DND-41 (cell line): ENCODE results near the gene CD244.

Experiments
- CTCF ChIP-seq: IDR thresholded peaks from 2 replicates; pipeline ENCODE4 v1.5.1; 2012; ENCODE audit warnings: borderline replicate concordance, low read length, moderate library complexity, mild to moderate bottlenecking; ENCODE audit not compliant: poor library complexity, severe bottlenecking; ENCODE audit errors: extremely low read depth
- EZH2 ChIP-seq: IDR thresholded peaks from 3 replicates; pipeline ENCODE4 v1.6.1; 2012; ENCODE audit warnings: borderline replicate concordance, low read depth, mild to moderate bottlenecking, moderate library complexity, low read length, inconsistent platforms; ENCODE audit not compliant: severe bottlenecking

DNA sequence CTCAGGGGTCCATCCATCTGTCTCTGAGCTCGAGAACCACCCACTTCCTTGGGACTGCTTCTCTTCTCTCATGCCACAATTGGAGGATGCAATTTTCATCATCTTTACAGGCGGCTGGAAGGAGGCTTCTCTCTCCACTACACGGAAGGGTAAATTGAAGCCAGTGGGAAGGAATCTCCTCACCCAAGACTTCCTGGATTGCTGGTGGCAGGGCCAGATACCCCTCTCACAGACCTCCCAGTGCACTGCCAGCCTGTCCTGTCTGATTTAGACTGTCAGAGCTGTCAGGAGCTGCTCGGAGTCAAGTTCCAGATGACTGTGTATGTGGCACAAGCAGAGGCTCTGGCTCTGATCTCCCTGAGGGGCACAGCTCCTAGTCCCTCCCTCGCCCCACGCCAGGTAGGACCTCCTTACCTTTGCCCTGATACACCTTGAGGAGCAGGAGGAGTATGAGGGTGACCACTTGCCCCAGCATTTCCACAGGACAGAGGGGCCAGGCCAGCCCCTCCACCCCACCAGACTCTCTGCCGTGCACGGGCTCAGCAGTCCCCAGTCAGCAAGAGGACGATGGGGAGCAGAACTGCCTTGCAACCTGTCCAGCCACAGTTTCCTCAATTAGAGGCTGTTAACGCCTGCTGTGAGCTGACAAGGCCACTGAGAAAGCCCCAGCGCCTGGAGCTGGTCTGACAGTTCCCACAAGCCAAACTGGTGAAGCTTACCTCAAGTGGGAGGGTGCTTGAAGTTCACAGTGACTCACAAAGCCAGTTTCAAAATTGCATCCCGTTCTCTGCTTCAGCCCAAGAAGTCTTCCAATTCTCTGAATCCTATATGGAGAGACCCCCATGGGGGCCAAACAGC is at the start of gene CD244:
- TF ChIP-seq CTCF (no peak), EZH2 (no peak)
